GM18861 (cell line): Measurements from ENCODE around the gene BRAT1.

Experiments used
- ATAC-seq: cut with Tn5 transposase; IDR thresholded peaks from one replicate; pipeline ENCODE4 v1.9.1; 2021; ENCODE audit not compliant: unreplicated experiment

BRAT1 gene

GRCh38 chr7:2514473-2515423 is 40.6 kb downstream of the BRAT1 start:
- no peak for ATAC-seq

DNA sequence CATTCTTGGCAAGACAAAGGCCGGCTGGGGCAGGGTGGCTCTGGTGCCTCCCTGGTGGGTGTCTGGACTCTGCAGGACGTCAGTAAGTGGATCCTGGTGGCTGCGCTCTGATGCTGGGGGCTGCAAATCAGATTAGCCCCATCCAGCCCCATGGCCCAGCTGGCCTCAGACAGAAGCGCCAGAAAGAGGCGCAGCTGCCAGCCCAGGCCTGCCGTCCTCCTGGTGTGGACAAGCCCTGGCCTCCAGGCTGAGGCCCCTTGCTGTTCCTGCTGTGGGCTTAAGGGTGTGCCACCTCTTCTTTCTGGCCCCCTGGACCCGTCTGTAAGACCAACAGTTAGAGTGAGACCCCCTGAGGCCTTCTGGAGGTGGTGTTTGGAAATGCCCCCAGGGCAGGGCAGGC is 41.6 kb downstream of the BRAT1 start:
- no peak for ATAC-seq

GRCh38 chr7:2512713-2513112 is 42.6 kb downstream of the BRAT1 start:
- ATAC-seq, result no peak

DNA sequence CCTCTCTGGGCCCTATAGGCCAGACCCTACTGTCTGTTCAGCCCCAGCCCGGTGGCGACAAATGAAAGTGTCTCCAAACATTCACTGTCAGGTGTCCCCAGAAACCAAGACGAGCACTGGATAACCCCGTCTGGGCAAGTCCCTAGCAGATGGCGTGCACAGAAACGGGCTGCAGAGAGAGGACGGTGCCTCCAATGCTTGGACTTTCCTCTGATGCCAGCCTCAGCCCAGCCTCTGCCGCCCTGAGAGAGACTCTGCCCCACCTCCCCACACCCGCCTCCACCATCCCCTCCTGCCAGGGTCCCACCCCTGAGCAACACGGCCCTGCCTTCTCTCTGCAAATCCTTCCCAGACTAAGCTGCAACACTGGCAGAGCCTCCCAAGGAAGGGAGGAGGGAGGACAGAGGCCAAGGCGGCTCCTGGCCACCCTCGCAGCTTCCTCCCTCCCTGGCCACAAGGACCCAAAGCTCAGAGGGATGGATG is 43.1 kb downstream of the BRAT1 start:
- ATAC-seq, result no peak

DNA sequence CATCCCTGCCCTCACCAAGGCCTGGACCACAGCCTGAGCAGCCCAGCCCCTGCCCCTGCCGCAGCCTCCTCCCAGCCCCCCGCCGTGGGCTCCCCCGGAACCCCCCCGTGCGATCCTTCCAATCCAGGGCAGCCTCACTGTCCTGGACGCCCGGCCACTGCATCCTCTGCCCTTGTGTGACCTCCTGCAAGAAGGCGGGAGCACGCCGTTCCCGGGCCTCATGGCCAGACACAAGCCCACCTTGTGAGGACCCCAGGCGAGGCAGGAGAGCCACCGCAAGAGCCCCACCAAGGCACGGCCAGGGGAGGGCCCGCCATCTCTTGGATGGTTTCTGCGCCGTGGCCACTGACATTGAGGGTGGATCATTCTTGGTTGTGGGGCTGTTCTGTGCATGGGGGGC is 43.6 kb downstream of the BRAT1 start:
- ATAC-seq, result no peak

DNA sequence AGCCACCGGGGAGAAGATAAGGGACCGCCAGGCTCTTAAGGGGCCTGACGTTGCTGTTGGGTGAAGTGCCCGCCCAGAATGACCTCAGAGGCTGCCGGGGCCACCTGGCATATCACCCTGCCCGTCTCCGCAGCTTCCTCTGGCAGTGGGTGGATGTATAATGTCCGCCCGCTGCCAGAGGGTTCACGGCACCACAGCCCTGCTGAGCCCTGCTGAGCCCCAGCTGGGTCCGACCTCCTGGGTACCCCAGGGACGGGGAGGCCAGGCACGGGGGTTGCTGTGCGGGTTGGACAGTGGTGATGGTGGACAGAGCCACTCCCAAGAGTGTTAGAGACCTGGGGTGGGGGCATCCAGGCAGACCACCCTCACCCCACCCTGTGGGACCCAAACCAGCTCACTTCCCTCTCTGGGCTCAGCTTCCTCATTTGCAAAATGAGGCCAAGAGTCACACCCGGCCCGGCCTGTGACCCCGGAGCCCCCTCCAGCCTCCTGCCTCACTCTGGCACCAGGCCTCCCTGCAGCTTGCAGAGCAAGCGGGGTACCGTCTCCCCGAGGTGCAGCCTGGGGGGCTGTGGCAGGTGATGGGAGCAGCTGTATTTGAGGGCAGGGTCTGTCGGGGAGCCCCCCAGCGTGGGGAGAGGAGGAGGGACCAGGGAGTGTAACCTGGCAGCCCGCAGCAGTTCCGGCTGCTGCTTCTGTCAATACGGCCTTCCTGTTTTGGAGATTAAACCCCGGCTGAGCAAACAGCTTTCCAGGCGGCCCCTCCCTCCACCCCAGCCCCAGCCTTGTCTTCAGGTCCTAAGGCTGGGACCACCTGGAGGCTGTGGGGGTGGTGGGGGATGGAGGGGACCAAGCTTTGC is 44.2 kb downstream of the BRAT1 start:
- no peak for ATAC-seq

DNA sequence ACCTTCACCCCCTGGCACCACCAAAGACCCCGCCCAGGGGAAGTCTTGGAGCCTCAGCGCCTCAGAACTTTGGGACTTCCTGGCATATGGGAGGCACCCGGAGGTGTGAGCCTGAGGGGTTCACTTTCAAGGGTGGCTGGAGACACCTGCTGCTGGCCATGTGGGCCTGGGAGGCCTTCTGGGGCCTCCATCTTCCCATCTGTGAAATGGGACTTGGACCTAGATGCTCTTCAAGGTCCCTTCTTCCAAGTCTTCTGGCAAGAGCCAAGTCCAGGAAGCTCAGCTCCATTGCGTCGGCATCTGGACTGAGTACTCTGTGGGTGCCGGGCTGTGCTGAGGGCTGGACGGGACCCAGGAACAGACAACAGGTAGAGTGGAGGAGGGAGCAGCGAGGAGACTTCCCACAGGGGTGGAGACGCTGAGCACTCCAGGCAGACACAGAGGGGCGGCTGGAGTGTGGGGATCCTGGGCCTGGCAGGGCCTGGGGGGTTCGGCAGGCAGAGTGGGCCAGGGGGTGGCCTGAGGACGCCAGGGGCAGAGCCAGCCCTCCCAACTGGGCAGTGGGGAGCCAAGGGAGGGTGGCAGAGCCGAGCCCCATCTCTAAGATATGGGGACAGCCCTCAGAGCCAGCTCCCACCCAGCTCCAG is 45.1 kb downstream of the BRAT1 start:
- ATAC-seq, result no peak

DNA sequence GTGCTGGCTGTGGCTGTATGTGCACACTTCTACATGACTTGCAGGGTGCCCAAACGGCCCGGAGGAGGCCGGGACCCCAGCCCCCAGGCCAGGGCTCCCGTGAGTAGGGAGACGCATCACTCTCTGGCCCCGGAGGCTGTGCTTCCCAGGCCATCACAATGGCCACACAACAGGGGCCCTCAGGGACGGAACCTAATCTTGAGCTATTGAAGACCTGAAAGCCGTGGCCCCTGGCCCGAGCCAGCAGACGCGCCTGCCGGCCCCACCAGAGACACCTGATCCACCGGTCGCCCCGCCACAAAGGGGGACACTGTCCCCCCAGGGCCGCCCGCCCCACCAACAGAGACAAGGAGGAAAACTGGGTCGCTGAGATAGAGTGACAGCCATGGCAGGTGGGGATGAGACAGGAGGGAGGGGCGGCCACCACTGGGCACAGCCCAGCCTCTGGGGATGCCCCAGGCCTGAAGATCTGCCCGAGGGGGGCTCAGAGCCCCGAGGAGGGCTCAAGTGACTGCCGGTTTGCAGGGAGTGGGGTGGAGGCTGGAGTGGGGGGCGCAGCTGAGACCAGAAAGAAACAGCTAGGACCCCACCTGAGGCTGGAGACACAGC is 45.9 kb downstream of the BRAT1 start:
- no peak for ATAC-seq

- ATAC-seq, result no peak
These were observed 46.8 kb downstream of the BRAT1 start for GRCh38 chr7:2508327-2509215.

GRCh38 chr7:2507917-2508306 is 47.4 kb downstream of the BRAT1 start:
- ATAC-seq, result no peak

DNA sequence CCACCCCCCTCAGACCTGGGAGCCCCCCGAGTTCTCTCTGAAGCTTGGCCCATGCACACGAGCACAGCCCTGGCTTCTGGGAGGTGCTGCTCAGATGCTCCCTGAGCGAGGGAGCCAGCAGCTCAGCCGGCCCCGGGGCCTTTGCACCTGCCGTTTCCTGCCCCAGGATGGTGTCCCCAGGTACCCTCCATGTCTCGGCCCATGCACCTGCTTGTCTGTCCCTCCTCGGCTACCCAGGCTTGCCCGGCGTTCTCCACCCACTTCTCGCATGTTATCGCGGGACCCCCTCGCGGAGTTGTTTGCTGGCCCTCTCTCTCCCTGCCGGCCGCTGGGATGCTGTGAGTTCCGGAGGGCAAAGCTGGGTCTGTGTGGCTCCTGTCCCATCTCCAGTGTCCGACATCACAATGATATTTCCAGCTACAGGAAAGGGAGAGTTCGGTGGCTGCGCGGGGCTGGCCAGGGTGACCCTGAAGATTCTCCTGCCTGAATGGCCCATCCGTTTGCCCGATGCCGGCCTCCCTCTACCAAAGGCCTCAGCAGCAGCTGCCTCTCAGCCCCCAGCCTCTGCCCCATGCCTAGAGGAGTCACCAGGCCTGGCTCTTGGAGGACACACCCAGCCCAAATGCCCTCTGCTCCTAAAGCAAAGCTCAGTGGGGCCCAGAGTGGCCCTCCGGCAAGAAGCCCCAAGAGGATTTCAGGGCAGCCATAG is 48.0 kb downstream of the BRAT1 start:
- no peak for ATAC-seq

DNA sequence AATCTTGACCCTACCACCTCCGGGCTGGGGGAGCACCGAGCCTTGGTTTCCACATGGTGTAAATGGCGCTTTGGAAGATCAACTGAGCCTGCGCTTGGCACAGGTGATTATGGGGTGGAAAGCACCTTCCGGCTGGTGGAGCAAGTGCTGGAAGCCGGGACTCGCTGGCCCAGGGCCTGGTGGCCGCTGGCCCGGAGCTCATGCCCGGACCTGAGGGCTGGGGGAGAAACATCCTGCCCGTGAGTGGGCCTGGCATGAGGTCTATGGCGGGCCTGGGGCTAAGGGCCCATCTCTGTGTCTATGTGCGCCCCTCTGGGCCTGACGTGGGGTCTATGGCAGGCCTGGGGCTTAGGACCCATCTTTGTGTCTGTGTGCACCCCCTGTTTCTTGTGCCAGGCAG is 49.9 kb downstream of the BRAT1 start:
- no peak for ATAC-seq

GRCh38 chr7:2504889-2505375 is 50.4 kb downstream of the BRAT1 start:
- ATAC-seq, result no peak

DNA sequence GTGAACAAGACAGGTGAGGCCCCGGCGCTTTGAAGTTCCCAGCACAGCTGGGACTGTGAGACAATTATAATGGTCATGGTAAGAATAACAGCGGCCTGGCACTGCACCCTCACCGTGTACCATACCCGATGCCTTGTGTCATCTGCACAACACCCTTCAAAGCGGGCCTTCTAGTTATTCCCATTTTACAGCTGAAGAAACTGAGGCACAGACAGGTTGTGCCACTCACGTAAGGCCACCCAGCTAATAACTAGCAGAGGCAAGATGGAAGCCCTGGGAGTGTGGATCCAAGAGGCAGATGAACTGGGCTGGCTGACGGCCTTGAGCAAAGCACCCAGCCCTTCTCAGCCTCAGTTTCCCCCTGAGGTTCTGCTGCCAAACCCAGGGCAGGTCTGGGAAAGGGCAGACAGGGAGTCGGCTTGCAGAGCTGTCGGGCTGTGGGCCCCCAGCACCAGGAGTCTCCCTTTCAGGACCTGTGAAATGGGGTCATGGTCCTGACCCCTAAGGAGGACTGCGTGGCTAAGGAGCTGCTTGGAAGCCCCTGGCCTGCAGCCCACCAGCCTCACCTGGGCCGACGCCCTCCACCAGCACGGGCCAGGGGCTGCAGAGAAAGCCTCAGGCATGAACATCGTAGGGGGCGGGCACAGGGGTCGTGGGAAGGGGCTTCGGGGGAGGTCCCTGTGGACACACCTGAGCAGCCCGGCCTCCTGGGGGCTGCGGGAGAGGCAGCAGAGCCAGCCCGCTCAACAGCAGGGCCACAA is 51.0 kb downstream of the BRAT1 start:
- ATAC-seq, result no peak

DNA sequence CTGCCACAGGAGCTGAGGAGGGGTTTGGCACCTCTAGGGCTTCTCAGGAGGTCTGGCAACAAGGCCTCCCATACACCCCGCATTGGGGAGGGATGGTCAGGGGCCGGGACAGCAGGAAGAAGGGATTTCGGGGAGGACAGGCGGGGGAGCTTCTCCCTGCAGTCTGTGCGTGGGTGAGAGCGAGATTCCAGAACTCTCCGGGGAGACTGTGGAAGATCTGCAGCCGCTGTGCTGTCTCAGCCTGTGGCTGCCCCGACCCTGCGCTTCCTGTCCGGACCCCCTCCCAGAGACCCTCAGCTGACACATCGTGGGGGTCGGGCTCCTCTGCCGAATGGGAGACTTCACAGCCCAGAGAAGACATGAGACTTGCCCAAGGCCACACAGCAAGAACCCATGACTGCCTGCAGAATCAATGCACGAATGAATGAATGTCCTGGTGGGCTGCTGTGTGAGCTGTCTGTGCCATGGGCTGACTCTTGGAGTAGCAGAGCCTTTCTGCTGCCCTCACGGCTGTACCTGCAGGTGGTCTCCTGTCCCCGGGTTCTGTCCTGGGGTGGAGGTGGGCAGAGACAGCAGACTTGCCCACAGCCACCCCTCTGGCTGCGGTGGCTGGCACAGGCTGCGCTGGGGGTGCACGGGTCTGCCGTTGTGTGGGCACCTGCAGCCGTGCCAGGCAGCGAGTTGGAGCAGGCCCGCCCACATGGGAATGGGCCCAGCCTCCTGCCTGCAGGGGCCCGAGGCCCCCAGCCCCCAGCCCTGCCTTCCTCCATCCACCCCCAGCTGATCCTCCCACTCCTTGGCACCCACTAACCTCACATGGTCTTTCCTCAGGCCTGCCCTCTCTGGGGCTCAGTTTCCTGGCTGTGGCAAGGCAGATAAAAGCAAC is 52.0 kb downstream of the BRAT1 start:
- no peak for ATAC-seq

DNA sequence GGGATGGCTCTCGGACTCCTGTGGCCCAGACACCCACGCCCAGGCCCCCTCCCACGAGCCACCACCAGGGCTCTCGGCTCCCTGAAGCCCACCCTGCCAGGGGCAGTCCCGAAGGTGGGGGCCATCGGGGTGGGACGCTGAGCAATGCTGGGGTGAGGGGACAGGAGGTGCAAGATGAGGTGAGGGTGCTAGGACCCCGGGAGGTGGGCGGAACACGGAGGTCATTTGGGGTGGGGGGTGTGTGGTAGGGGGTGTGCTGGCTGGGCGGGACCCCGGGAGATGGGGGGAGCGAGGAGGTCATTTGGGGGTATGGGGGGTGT is 52.7 kb downstream of the BRAT1 start:
- no peak for ATAC-seq

DNA sequence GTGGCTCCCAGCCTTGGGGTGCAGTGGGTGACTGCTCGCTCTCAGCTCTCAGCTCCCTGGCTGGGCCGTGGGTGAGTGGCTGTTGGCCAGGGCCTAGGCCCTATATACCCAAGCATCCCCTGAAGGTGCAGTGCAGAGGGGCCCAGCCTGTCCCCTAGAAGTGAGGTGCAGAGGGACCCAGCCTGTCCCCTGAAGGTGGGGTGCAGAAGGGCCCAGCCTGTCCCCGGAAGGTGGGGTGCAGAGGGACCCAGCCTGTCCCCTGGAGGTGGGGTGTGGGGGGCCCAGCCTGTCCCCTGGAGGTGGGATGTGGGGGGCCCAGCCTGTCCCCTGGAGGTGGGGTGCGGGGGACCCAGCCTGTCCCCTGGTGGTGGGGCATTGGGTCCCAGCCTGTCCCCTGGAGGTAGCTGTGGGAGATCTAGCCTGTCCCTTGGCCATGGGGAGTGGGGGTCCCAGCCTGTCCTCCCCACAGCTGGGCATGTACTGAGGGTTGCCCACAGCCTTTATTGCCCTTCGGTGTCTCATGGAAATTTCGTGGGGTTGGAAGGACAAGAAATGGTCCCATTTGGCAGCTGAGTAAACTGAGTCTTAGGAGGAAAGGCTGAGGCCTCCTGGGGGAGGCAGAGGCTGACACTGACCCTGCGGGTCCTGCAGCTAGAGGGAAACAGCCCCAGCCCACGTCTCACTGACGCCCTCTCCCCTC is 53.2 kb downstream of the BRAT1 start:
- no peak for ATAC-seq
